WTC11 (cell line): ENCODE results near the gene SLC35G2. TPM values are rescaled to one million over a fixed set of nuclear protein-coding genes. Genes with fewer than 3 reads are reported as not detected.

ENCODE experiments used
- ATAC-seq: fragments of 200-7000 bp; cut with Tn5 transposase; 2 replicates; pipeline ENCODE4 v1.10.0; 2021; ENCODE audit warnings: mild to moderate bottlenecking, moderate library complexity
- CTCF ChIA-PET: fragments of 300-600 bp; sonication (Branson Sonifier 250); formaldehyde crosslinking; loops from one replicate; lab custom pipeline; 2021; ENCODE audit warnings: antibody characterized with exemption; lab: Charles Lee
- POLR2A ChIA-PET: fragments of 350-600 bp; sonication (Branson Sonifier 250); formaldehyde crosslinking; loops from one replicate; lab custom pipeline; 2021; ENCODE audit warnings: antibody characterized with exemption; lab: Charles Lee
- DNase-seq: peaks from one replicate; pipeline ENCODE4 v3.0.0; 2021; ENCODE audit warnings: low spot score
- H3K27ac Mint-ChIP-seq: 2 replicates; pipeline ENCODE4 v1.8.0; 2021; ENCODE audit warnings: mixed read lengths
- H3K27me3 Mint-ChIP-seq: 2 replicates; pipeline ENCODE4 v1.8.0; 2021; ENCODE audit warnings: low read depth, mild to moderate bottlenecking, moderate library complexity, mixed read lengths
- H3K36me3 Mint-ChIP-seq: 2 replicates; pipeline ENCODE4 v1.8.0; 2021; ENCODE audit warnings: mixed read lengths
- H3K4me1 Mint-ChIP-seq: 2 replicates; pipeline ENCODE4 v1.8.0; 2022; ENCODE audit warnings: mixed read lengths
- H3K4me3 Mint-ChIP-seq: 2 replicates; pipeline ENCODE4 v1.8.0; 2021; ENCODE audit warnings: mild to moderate bottlenecking, moderate library complexity, mixed read lengths
- H3K9me3 Mint-ChIP-seq: 2 replicates; pipeline ENCODE4 v1.8.0; 2021; ENCODE audit warnings: mixed read lengths
- AFF4 ChIP-seq: sonication (generic); formaldehyde crosslinking; IDR thresholded peaks from 2 replicates; pipeline ENCODE4 v1.8.1; 2023; ENCODE audit warnings: mild to moderate bottlenecking, missing genetic modification reagents, borderline replicate concordance
- ARID4B ChIP-seq: sonication (generic); formaldehyde crosslinking; IDR thresholded peaks from 2 replicates; pipeline ENCODE4 v1.8.0; 2023; ENCODE audit warnings: missing genetic modification reagents, mild to moderate bottlenecking, borderline replicate concordance
- ATF1 ChIP-seq: sonication (generic); formaldehyde crosslinking; IDR thresholded peaks from 2 replicates; pipeline ENCODE4 v1.8.1; 2023; ENCODE audit warnings: mild to moderate bottlenecking, moderate library complexity, missing genetic modification reagents
- E2F4 ChIP-seq: sonication (generic); formaldehyde crosslinking; IDR thresholded peaks from 2 replicates; pipeline ENCODE4 v1.8.1; 2022; ENCODE audit warnings: low read depth, mild to moderate bottlenecking, moderate library complexity, missing genetic modification reagents, borderline replicate concordance
- ERG ChIP-seq: fragments of 250-450 bp; sonication (Bioruptor Pico); IDR thresholded peaks from 2 replicates; pipeline ENCODE4 v1.8.0; 2021; ENCODE audit warnings: mild to moderate bottlenecking
- FOXJ3 ChIP-seq: sonication (generic); formaldehyde crosslinking; IDR thresholded peaks from 2 replicates; pipeline ENCODE4 v1.9.0; 2021; ENCODE audit warnings: missing genetic modification reagents, mild to moderate bottlenecking, borderline replicate concordance
- FOXK1 ChIP-seq: sonication (generic); formaldehyde crosslinking; IDR thresholded peaks from 2 replicates; pipeline ENCODE4 v1.8.0; 2022; ENCODE audit warnings: mild to moderate bottlenecking, moderate library complexity, missing genetic modification reagents
- GABPB1 ChIP-seq: sonication (generic); formaldehyde crosslinking; IDR thresholded peaks from 2 replicates; pipeline ENCODE4 v1.8.1; 2023; ENCODE audit warnings: mild to moderate bottlenecking, missing genetic modification reagents
- JAZF1 ChIP-seq: fragments of 250-450 bp; sonication (Bioruptor Pico); IDR thresholded peaks from 2 replicates; pipeline ENCODE4 v1.9.0; 2021; ENCODE audit warnings: moderate library complexity, mild to moderate bottlenecking, inconsistent platforms
- KAT7 ChIP-seq: sonication (generic); formaldehyde crosslinking; IDR thresholded peaks from 2 replicates; pipeline ENCODE4 v1.8.1; 2023; ENCODE audit warnings: missing genetic modification reagents, mild to moderate bottlenecking, borderline replicate concordance
- MLX ChIP-seq: sonication (generic); formaldehyde crosslinking; IDR thresholded peaks from 2 replicates; pipeline ENCODE4 v1.8.1; 2023; ENCODE audit warnings: mild to moderate bottlenecking, missing genetic modification reagents, moderate library complexity
- MXD4 ChIP-seq: fragments of 250-450 bp; sonication (Bioruptor Pico); IDR thresholded peaks from 2 replicates; pipeline ENCODE4 v1.8.0; 2021; ENCODE audit warnings: mild to moderate bottlenecking, moderate library complexity, borderline replicate concordance
- NFATC4 ChIP-seq: fragments of 250-450 bp; sonication (Bioruptor Pico); IDR thresholded peaks from 2 replicates; pipeline ENCODE4 v1.9.0; 2021; ENCODE audit warnings: mild to moderate bottlenecking
- SP1 ChIP-seq: sonication (generic); formaldehyde crosslinking; conservative IDR thresholded peaks from 2 replicates; pipeline ENCODE4 v1.8.1; 2022; ENCODE audit warnings: missing genetic modification reagents
- TCF7 ChIP-seq: sonication (generic); formaldehyde crosslinking; IDR thresholded peaks from 2 replicates; pipeline ENCODE4 v1.8.0; 2022; ENCODE audit warnings: mild to moderate bottlenecking, low read depth, missing genetic modification reagents, moderate library complexity
- ZNF138 ChIP-seq: sonication (generic); formaldehyde crosslinking; conservative IDR thresholded peaks from 2 replicates; pipeline ENCODE4 v1.8.1; 2022; ENCODE audit warnings: mild to moderate bottlenecking, moderate library complexity, missing genetic modification reagents
- ZNF423 ChIP-seq: fragments of 250-450 bp; sonication (Bioruptor Pico); IDR thresholded peaks from 2 replicates; pipeline ENCODE4 v2.1.2; 2022; ENCODE audit warnings: mild to moderate bottlenecking, moderate library complexity
- ZSCAN18 ChIP-seq: fragments of 250-450 bp; sonication (Bioruptor Pico); IDR thresholded peaks from 2 replicates; pipeline ENCODE4 v2.1.2; 2022; ENCODE audit warnings: mild to moderate bottlenecking, moderate library complexity
- total RNA-seq: library from RNA; stranded (reverse); gene quantifications from 3 replicates; pipeline ENCODE4 v1.2.3, GENCODE V29; 2021

The SLC35G2 gene
- total RNA-seq, 1 experiment from 2014 or later: 3.6 TPM

GRCh38 chr3:136818191-136818768 lies 646 bp upstream of the SLC35G2 start:
- TF ChIP-seq JAZF1 (CRISPR knock-in tag): no peak
- TF ChIP-seq ZSCAN18 (CRISPR knock-in tag): no peak
- no peak for TF ChIP-seq FOXJ3 (CRISPR knock-in tag)
- TF ChIP-seq ARID4B (CRISPR knock-in tag): no peak
- no peak for TF ChIP-seq FOXK1 (CRISPR knock-in tag)
- TF ChIP-seq E2F4: no peak
- TF ChIP-seq KAT7: no peak
- TF ChIP-seq TCF7 (CRISPR knock-in tag): no peak
- TF ChIP-seq SP1 (CRISPR knock-in tag): no peak
- no peak for TF ChIP-seq AFF4 (CRISPR knock-in tag)
- TF ChIP-seq MXD4 (CRISPR knock-in tag): no peak
- Mint-ChIP-seq H3K27me3 (peaks cover 31% of the 10 kb centered on the region), H3K27ac (peak overlapping the region; percentile 54; the same call in 1 of the 2 replicates), H3K9me3 (peaks cover 12% of the 10 kb centered on the region), H3K4me1 (peaks cover 24% of the 10 kb centered on the region), H3K4me3 (peak overlapping the region; percentile 87), H3K36me3 (peaks cover 9% of the 10 kb centered on the region)
- ChIA-PET POLR2A (interaction anchor here (0.5 kb wide), 1 partner anchor 620 kb away, joined by 12 read pairs; no protein-coding TSS in a partner anchor), CTCF (interaction anchor here (1.0 kb wide), 2 partner anchors 66 to 196 kb away, joined by 4 to 6 read pairs; partner anchors contain the start of gene STAG1)
- peak; percentile 48 for DNase-seq
- ATAC-seq: peak; percentile 35

GRCh38 chr3:136819392-136819730 lies 435 bp downstream of the SLC35G2 start:
- peaks cover 31% of the 10 kb centered on the region for H3K27me3 Mint-ChIP-seq
- TF ChIP-seq ERG (CRISPR knock-in tag) (no peak), NFATC4 (CRISPR knock-in tag) (no peak), GABPB1 (CRISPR knock-in tag) (no peak), FOXK1 (CRISPR knock-in tag) (no peak), ZNF423 (no peak), MLX (CRISPR knock-in tag) (no peak), ATF1 (CRISPR knock-in tag) (no peak), ZNF138 (no peak)
- TF ChIP-seq, all 79 proteins: peak for 0
- Mint-ChIP-seq H3K4me3 (peak overlapping the region; percentile 87), H3K36me3 (peaks cover 15% of the 10 kb centered on the region), H3K4me1 (peaks cover 24% of the 10 kb centered on the region), H3K27ac (no peak overlapping the region), H3K9me3 (peaks cover 20% of the 10 kb centered on the region)
- ATAC-seq: peak; percentile 37
- peak; percentile 35 for DNase-seq
- CTCF ChIA-PET: interaction anchor here (1.0 kb wide), 2 partner anchors 67 to 195 kb away, joined by 4 to 6 read pairs; partner anchors contain the start of gene STAG1
- POLR2A ChIA-PET: no interaction called here
